Activated T-cell treated with anti-CD3 and anti-CD28 coated beads, Interleukin-2, amount 50 U/mL, for 4 hours (primary cell): ENCODE data around the gene SMIM35. TPM values are rescaled to one million over a fixed set of nuclear protein-coding genes. Genes with fewer than 3 reads are reported as not detected.

Experiments
- ATAC-seq, 2 donors: fragments of 200-7000 bp; cut with Tn5 transposase; one replicate each; pipeline ENCODE4 v1.10.0; 2021
- DNase-seq: peaks from one replicate; pipeline ENCODE4 v3.0.0-alpha.2; 2020
- H3K27me3 Mint-ChIP-seq: one replicate; pipeline ENCODE4 v1.8.0; 2021; ENCODE audit warnings: low read depth, mixed read lengths
- H3K36me3 Mint-ChIP-seq: one replicate; pipeline ENCODE4 v1.8.0; 2022; ENCODE audit warnings: mixed read lengths; ENCODE audit not compliant: insufficient read depth
- H3K4me1 Mint-ChIP-seq: one replicate; pipeline ENCODE4 v1.8.0; 2021; ENCODE audit warnings: low read depth, mixed read lengths
- H3K4me3 Mint-ChIP-seq: one replicate; pipeline ENCODE4 v1.8.0; 2021; ENCODE audit warnings: mild to moderate bottlenecking, moderate library complexity, mixed read lengths
- H3K9me3 Mint-ChIP-seq: one replicate; pipeline ENCODE4 v1.8.0; 2021; ENCODE audit warnings: mixed read lengths
- total RNA-seq, 3 donors: library from RNA; stranded (reverse); gene quantifications; one replicate each; pipeline ENCODE4 v1.2.1, GENCODE V29; 2021

SMIM35 gene
- total RNA-seq, 3 donors from 2014 or later = not detected

DNA sequence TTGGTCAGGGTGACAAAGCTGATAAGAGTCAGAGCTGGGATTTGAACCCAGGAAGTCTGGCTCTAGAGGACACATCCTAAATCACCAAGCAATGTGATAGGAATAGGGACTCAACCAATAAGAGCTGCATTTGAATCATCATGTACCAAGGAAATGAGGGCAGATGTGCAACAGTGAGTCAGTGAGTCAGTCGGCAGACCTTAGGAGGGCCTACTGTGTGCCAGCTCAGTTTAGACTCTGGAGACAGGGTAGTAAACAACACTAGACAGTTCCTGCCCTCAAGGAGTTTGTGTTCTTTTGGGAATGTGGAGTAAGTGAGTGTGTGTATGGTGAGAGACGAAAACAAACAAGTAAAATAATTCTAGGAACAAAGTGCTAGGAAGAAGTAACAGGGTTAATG, 89.4 kb downstream of the SMIM35 start:
- H3K4me1 Mint-ChIP-seq = peaks cover 91% of the 10 kb centered on the region
- DNase-seq (no peak), ATAC-seq (no peak)
- no peak overlapping the region for H3K4me3 Mint-ChIP-seq
- H3K36me3 Mint-ChIP-seq = peaks cover 66% of the 10 kb centered on the region
- H3K9me3 Mint-ChIP-seq = no peaks in the 10 kb centered on the region
- H3K27me3 Mint-ChIP-seq = no peaks in the 10 kb centered on the region

DNA sequence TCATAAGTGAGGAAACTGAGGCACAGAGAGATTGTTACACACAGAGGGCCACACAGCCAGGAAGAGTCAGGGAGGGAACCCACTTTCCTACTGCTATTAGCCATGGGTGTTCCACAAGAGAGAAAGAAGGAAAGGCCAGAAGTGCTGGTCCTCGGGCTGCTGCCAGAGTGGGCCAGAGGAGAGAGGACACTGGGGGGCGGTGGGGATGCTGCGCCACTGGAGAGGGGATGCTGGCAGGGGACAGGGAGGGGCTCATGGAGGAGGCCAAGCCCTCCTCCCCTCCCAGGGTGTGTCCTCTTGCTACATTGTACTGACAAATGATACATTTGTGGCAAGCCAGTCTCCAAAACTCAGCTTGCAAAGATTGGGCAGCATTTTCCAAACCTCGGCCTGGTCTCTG, 90.7 kb downstream of the SMIM35 start:
- Mint-ChIP-seq H3K4me1 (peaks cover 90% of the 10 kb centered on the region), H3K36me3 (peaks cover 70% of the 10 kb centered on the region), H3K4me3 (no peak overlapping the region), H3K27me3 (no peaks in the 10 kb centered on the region), H3K9me3 (no peaks in the 10 kb centered on the region)
- DNase-seq (no peak), ATAC-seq (no peak)

DNA sequence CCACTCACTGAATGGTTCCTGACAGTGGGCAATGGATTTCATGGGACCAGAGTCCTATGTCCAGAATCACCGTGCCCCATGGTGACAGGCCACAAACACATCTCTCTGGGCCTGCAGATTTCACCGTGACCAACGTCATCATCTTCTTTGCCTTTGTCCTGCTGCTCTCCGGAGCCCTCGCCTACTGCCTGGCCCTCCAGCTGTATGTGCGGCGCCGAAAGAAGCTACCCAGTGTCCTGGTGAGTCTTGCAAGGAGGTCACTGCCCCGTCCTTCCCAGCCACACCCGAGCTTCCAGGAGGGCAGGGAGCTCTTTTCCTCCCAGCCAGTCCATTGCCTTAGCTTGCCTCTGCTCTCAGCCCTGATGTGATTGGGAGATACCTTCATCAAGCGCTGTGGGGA, 91.3 kb downstream of the SMIM35 start:
- H3K4me1 Mint-ChIP-seq = peaks cover 90% of the 10 kb centered on the region
- no peak for DNase-seq
- H3K27me3 Mint-ChIP-seq = no peaks in the 10 kb centered on the region
- ATAC-seq = no peak
- H3K4me3 Mint-ChIP-seq = no peak overlapping the region
- H3K9me3 Mint-ChIP-seq = no peaks in the 10 kb centered on the region
- peaks cover 69% of the 10 kb centered on the region for H3K36me3 Mint-ChIP-seq

GRCh38 chr11:117993988-117994745, 92.6 kb downstream of the SMIM35 start:
- no peaks in the 10 kb centered on the region for H3K27me3 Mint-ChIP-seq
- DNase-seq (no peak), ATAC-seq (no peak)
- H3K9me3 Mint-ChIP-seq = no peaks in the 10 kb centered on the region
- peaks cover 92% of the 10 kb centered on the region for H3K4me1 Mint-ChIP-seq
- peaks cover 71% of the 10 kb centered on the region for H3K36me3 Mint-ChIP-seq
- no peak overlapping the region for H3K4me3 Mint-ChIP-seq

- peaks cover 91% of the 10 kb centered on the region for H3K4me1 Mint-ChIP-seq
- H3K36me3 Mint-ChIP-seq = peaks cover 62% of the 10 kb centered on the region
- no peak for ATAC-seq
- peak overlapping the region; percentile 82 for H3K4me3 Mint-ChIP-seq
- H3K9me3 Mint-ChIP-seq = no peaks in the 10 kb centered on the region
- no peaks in the 10 kb centered on the region for H3K27me3 Mint-ChIP-seq
- no peak for DNase-seq
These were observed 94.1 kb downstream of the SMIM35 start for GRCh38 chr11:117992620-117993019.

DNA sequence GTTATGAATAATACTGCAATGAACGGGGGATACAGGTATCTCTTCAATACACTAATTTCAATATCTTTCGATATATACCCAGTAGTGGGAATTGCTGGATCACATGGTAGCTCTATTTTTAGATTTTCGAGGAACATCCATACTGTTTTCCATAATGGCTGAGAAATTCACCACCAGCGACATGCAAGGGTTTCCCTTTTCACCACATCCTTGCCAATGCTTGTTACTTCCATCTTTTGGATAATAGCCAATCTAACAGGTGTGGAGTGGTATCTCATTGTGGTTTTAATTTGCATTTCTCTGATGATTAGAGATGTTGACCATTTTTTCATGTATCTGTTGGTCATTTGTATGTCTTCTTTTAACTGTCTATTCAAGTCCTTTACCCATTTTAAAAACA, 94.6 kb downstream of the SMIM35 start:
- Mint-ChIP-seq H3K9me3 (no peaks in the 10 kb centered on the region), H3K27me3 (no peaks in the 10 kb centered on the region), H3K4me1 (peaks cover 91% of the 10 kb centered on the region), H3K36me3 (peaks cover 62% of the 10 kb centered on the region), H3K4me3 (peak overlapping the region; percentile 82)
- DNase-seq (no peak), ATAC-seq (no peak)

GRCh38 chr11:117989351-117990102, 97.2 kb downstream of the SMIM35 start:
- H3K4me3 Mint-ChIP-seq = peak overlapping the region; percentile 82
- H3K27me3 Mint-ChIP-seq = no peaks in the 10 kb centered on the region
- peaks cover 43% of the 10 kb centered on the region for H3K36me3 Mint-ChIP-seq
- ATAC-seq = no peak
- peaks cover 87% of the 10 kb centered on the region for H3K4me1 Mint-ChIP-seq
- no peaks in the 10 kb centered on the region for H3K9me3 Mint-ChIP-seq
- no peak for DNase-seq

GRCh38 chr11:117986981-117987574, 99.7 kb downstream of the SMIM35 start:
- DNase-seq = peak; percentile 56
- Mint-ChIP-seq H3K36me3 (peaks cover 25% of the 10 kb centered on the region), H3K27me3 (no peaks in the 10 kb centered on the region), H3K4me3 (peak overlapping the region; percentile 82), H3K9me3 (no peaks in the 10 kb centered on the region), H3K4me1 (peaks cover 83% of the 10 kb centered on the region)
- peak; percentile 58 to 67 for ATAC-seq

GRCh38 chr11:117985953-117986887, 100.5 kb downstream of the SMIM35 start, which contains the start of gene IL10RA:
Gene IL10RA, plus strand, starts transcription at chr11:117986394. Its CDS starts 74 bp downstream, at chr11:117986468.
- peaks cover 82% of the 10 kb centered on the region for H3K4me1 Mint-ChIP-seq
- peaks cover 18% of the 10 kb centered on the region for H3K36me3 Mint-ChIP-seq

GRCh38 chr11:117984476-117984875, 102.3 kb downstream of the SMIM35 start:
- H3K9me3 Mint-ChIP-seq = no peaks in the 10 kb centered on the region
- DNase-seq (no peak), ATAC-seq (no peak)
- peaks cover 12% of the 10 kb centered on the region for H3K36me3 Mint-ChIP-seq
- peak overlapping the region; percentile 82 for H3K4me3 Mint-ChIP-seq
- H3K4me1 Mint-ChIP-seq = peaks cover 79% of the 10 kb centered on the region
- H3K27me3 Mint-ChIP-seq = no peaks in the 10 kb centered on the region

More at GRCh38 chr11:117985953-117986887, 100.5 kb downstream of the SMIM35 start, which contains the start of gene IL10RA:
- DNase-seq (peak; percentile 76), ATAC-seq (peak; percentile 80 to 82)
- H3K27me3 Mint-ChIP-seq = no peaks in the 10 kb centered on the region
- H3K4me3 Mint-ChIP-seq = peak within 1 kb of the TSS; percentile 82
- no peaks in the 10 kb centered on the region for H3K9me3 Mint-ChIP-seq

DNA sequence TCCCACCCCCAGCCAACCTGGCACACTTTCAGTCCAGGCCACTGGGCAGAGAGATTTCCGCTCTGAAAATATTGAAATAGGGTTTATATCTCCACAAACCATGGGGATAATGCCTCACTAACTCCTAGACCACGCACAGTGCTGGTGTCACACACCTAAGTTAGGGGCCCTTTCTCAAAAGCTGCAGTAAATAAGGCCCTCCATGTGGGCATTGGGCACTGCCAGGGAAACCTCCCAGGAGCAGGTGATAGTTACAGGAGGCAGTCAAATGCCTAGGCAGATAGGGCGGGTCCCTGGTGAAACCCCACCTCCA, 103.6 kb downstream of the SMIM35 start:
- Mint-ChIP-seq H3K4me1 (peaks cover 73% of the 10 kb centered on the region), H3K9me3 (no peaks in the 10 kb centered on the region), H3K36me3 (peaks cover 10% of the 10 kb centered on the region), H3K4me3 (no peak overlapping the region), H3K27me3 (no peaks in the 10 kb centered on the region)
- ATAC-seq (no peak), DNase-seq (no peak)

DNA sequence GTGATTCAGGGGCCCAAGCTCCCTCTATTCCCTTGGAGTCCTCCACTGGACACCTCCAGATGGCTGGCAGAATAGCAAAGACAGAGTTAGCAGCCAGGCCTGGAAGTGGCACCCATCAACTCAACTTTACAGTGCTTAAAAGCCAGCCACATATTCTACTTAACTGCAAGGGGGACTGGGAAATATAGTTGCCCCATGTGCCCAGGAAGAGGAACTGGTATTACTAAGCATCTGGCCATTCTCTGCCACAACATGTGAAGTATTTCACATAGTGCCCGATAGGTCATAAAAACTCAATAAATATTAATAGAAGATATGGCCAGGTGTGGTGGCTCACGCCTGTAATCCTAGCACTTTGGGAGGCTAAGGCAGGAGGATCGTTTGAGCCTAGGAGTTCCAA, 106.0 kb downstream of the SMIM35 start:
- no peaks in the 10 kb centered on the region for H3K9me3 Mint-ChIP-seq

DNA sequence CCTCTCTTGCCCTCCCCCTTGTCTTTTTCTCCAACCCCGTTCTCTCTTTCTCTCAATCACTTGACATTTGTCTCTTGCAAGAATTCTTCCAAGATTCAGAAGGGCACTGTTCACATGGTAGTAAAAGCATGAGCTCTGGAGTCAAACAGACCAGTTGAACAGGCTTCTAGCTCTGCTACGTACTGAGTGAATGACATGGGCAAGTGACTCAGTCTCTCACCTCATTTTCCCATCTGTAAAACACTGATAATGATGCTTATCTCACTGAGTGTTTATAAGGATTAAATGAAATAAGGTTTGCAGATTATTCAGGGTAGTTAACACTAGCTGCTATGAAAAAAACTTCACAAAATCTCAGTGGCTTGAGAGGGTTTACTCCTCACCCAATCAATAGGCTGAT, 106.5 kb downstream of the SMIM35 start:
- H3K4me3 Mint-ChIP-seq = no peak overlapping the region
- peaks cover 80% of the 10 kb centered on the region for H3K4me1 Mint-ChIP-seq
- peaks cover 10% of the 10 kb centered on the region for H3K36me3 Mint-ChIP-seq
- H3K27me3 Mint-ChIP-seq = no peaks in the 10 kb centered on the region
- ATAC-seq = peak; percentile 44 to 46
- no peaks in the 10 kb centered on the region for H3K9me3 Mint-ChIP-seq
- no peak for DNase-seq

More for the DNA sequence above, 106.0 kb downstream of the SMIM35 start:
- Mint-ChIP-seq H3K4me3 (no peak overlapping the region), H3K27me3 (no peaks in the 10 kb centered on the region), H3K4me1 (peaks cover 78% of the 10 kb centered on the region), H3K36me3 (peaks cover 10% of the 10 kb centered on the region)
- ATAC-seq (no peak), DNase-seq (no peak)
